Measurements from ENCODE around the gene HSF2.

The HSF2 gene, protein sequence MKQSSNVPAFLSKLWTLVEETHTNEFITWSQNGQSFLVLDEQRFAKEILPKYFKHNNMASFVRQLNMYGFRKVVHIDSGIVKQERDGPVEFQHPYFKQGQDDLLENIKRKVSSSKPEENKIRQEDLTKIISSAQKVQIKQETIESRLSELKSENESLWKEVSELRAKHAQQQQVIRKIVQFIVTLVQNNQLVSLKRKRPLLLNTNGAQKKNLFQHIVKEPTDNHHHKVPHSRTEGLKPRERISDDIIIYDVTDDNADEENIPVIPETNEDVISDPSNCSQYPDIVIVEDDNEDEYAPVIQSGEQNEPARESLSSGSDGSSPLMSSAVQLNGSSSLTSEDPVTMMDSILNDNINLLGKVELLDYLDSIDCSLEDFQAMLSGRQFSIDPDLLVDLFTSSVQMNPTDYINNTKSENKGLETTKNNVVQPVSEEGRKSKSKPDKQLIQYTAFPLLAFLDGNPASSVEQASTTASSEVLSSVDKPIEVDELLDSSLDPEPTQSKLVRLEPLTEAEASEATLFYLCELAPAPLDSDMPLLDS

DNA sequence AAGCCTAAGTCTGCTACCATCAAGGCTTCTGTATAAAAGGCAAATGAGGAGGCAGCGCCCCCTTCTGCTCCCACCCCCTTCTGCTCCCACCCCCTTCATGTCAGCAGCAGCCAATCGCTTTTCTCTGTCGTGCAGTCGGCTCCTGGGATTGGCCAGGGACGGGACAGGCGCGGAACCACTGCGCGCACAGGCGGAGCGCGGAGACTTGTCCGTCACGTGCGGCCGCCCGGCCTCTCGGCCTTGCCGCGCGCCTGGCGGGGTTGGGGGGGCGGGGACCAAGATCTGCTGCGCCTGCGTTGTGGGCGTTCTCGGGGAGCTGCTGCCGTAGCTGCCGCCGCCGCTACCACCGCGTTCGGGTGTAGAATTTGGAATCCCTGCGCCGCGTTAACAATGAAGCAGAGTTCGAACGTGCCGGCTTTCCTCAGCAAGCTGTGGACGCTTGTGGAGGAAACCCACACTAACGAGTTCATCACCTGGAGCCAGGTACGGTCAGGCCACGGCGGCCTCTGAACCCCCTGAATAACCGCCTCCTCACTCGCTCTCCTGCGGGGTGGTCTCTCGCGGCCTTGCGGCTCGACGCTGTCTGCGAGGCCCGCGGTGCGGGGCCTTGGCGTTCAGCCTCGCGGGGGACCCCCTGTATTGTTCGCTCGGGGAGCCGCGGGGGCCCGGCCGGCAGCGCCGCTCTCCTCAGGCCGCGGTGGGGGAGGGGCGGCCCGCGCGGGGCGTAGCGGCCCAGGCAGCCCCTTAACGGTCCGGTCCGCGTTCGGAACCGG is at the start of gene HSF2:
TSS of gene HSF2 (plus strand) at position 305 of the 773 bp plus-strand sequence. CDS start at position 391, 86 bp downstream.
- peak; percentile 84 to 89 for DNase-seq (ENCODE audit: low read depth in 2 of 2)

DNA sequence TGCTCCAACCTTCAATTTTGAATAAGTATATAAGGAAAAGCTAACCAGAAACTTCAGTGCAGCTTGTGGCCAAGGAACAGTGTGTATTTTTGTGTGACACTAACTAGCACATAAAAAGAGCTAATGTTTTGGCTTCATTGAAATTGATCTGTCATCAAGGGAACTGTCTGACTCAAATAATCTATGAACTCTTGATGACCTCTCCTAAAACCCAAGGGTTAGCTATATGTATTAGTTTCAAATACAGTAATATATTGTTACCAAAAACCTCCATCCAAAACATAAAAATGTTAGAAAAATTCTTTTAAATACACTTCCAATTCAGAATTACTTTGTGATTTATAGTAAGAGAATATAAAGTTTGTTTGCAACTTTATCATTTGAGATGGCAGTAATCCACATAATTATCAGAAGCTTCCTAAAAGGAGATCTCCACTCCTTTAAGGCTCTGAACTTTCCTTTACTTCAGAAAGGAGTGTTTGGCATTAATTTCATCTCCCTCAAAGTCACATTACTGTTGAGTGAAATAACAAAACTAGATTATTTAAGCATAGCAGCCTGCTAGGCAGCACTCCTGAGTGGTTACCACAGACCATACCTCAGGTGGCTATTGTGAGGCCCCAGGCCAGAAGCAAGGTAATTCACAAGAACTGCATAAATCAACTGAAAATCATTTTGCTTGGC is 46.3 kb upstream of the HSF2 start:
- DNase-seq (ENCODE audit: low read depth in 2 of 2), result no peak

DNA sequence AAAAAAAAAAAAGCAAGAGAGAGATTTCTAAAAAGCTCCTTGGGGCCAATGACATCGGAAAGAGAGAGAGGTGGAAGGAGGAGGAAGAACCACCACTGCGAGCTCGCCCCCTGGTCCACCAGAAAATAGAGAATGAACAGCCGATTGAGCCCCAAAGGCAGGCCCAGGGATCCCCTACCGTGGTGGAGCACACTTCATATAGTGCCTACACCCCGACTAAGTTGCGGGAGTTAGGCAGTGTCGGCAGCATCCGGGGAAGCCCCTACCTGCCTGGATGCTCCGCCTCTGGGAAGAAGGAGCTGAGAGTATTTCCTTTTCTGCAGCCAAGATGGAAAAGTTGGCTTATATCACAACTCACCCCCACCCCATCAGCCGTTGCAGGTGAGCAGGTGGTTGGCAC is 38.6 kb upstream of the HSF2 start:
- DNase-seq (ENCODE audit: low read depth in 2 of 2), result no peak

GRCh38 chr6:122361314-122361979 is 38.0 kb upstream of the HSF2 start:
- DNase-seq (ENCODE audit: low read depth in 2 of 2), result no peak

DNA sequence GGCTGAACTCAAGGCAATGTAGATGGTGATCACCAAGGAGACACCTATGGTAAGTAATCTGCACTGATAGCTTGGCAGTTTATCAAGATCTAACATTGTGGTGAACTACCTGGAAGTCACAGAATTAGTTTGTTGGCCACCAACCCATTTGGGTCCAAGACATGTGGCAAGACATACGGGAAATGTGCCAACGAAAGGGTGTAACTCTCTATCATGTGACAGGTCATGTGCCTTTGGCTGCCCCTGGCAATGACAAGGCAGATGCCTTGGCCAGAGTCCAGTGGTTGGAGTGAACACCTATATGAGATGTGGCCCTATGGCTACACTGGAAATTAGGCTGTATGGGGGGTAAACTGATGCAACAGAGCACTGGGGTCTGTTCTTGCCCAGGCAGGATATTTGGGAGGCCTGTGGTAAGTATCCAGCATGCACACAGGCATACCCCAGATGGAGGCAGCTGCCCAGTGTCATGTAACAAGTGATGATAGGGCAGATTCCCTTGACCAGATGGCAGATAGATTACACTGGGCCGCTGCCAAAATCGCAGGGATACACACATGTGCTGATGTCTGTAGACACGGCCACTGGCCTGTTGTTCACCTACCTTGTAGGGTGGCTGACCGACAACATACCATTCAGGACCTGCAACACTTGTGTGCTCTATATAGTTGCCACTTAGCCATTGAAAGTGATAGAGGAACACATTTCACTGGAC is 35.5 kb upstream of the HSF2 start:
- DNase-seq (ENCODE audit: low read depth in 2 of 2), result no peak

- no peak for DNase-seq (ENCODE audit: low read depth in 2 of 2)
These were observed 33.6 kb upstream of the HSF2 start for GRCh38 chr6:122365775-122366403.

DNA sequence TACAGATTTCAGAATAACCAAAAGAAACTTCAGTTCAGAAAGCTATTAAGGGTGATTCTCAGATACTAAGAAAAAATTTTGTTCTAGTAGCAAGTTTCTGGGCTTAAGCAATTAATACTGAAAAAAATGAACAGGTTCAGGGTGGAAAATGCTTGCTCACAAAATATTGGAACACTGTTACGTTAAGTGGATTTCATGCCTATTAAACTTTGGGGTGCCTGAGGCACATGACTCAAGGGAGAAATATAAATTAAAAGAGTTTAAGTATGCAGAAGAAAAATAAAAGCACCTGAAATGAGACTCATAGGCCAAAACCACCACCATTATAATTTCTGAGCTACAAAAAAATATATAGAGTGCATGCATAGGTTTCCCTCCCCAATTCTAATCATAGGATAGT is 32.3 kb upstream of the HSF2 start:
- DNase-seq (ENCODE audit: low read depth in 2 of 2), result no peak

DNA sequence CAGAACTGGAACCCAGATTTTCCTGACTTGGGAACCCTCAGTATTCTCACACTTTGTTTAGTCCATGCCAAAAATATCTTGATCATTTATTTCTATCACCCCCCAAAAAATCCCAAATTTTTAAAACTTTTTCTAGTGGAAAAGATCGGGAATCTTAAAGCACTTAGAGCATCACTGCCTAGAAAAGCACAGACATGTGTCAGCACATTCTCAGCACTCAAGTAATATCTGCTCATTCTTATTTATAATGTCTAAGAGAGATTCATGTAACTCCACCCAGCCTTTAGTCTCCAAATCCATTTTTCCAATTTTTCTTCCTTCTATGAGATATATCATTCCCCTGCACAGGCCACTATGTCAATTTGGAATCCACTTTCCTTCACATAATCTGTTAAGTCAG is 29.9 kb upstream of the HSF2 start:
- DNase-seq (ENCODE audit: low read depth in 2 of 2), result no peak

GRCh38 chr6:122372647-122373046 is 26.8 kb upstream of the HSF2 start:
- no peak for DNase-seq (ENCODE audit: low read depth in 2 of 2)

- no peak for DNase-seq (ENCODE audit: low read depth in 2 of 2)
These were observed 25.1 kb upstream of the HSF2 start for GRCh38 chr6:122374307-122374706.

DNA sequence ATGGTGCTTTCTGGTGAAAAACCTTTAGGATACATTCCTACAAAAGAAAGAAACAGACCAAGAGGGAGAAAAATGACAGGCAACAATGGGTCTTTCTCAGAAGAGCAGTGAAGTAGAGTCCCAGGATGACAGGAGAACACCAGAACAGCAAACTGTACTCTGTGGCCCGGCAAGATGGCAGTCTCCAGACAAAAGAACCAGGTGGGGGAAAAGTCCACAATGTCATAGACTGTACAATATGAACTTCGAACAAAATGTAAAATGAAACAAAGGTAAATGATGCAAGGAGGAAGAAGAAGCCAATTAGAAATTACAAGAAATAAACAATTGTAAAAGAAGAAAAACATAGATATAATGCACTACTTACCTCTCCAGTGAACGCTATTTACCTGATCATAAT is 23.2 kb upstream of the HSF2 start:
- no peak for DNase-seq (ENCODE audit: low read depth in 2 of 2)

GRCh38 chr6:122381494-122382265 is 17.8 kb upstream of the HSF2 start:
- peak; percentile 26 to 42 for DNase-seq (ENCODE audit: low read depth in 2 of 2)

DNA sequence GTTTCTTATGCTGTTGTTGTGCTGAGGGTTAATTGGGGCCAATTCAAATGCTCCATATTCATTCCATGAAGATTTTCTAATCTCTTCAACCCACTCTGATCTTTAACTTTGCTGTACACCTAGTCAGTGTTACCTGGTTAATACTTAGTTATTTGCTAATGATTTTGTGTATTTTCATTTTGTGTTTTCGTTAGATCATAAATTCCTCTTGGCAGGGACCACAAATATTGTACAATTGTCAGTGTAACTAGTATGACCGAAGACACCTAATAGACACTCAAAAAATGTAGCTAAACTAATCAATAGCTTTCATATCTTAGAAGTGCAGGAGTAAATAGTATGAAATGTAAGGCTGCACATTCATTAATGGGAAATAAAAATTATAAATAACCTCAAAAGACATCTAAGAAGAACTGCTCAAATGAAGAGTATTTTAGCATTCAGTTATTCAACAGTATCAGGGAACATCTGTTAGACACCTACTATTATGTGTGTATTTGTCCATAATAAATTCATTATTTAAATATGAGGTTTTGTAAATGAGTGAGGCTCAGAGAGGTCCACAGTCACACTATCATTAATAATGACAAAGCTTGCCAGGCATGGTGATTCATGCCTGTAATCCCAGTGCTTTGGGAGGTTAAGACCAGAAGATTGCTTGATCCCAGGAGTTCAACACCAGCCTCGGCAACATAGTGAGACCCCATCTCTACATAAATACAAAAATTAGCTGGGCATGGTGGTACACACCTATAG is 13.4 kb upstream of the HSF2 start:
- DNase-seq (ENCODE audit: low read depth in 2 of 2), result no peak

- DNase-seq (ENCODE audit: low read depth in 2 of 2), result no peak
These were observed 10.5 kb upstream of the HSF2 start for GRCh38 chr6:122388945-122389344.

DNA sequence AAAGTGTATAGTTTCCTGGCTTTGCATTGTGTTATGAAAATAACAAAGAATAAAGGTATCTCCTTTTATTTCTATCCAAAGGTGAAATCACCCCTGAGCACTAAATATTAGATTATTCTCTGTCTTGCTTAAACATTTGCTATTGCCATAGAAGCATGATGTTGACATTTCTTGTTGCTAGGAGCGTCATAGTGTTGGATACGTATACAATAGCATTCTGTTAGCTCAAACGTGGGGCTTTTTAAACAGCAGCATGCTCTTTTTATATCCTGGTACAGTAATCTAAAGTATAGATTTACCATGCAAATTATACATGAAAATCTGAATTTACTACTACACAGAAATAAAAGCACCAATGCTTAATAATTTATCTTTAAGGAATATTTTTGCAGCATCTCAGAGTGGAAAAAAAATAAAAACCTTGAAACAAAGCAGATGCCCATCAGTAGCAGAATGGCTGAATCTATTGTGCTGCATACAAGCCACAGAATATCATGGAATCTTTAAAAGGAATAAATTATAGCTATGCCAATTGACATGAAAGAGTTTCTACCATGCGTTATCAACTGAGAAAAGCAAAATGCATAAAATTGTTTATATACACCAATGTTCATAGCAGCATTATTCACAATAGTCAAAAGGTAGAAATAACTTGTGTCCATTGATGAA is 9.6 kb upstream of the HSF2 start:
- no peak for DNase-seq (ENCODE audit: low read depth in 2 of 2)

DNA sequence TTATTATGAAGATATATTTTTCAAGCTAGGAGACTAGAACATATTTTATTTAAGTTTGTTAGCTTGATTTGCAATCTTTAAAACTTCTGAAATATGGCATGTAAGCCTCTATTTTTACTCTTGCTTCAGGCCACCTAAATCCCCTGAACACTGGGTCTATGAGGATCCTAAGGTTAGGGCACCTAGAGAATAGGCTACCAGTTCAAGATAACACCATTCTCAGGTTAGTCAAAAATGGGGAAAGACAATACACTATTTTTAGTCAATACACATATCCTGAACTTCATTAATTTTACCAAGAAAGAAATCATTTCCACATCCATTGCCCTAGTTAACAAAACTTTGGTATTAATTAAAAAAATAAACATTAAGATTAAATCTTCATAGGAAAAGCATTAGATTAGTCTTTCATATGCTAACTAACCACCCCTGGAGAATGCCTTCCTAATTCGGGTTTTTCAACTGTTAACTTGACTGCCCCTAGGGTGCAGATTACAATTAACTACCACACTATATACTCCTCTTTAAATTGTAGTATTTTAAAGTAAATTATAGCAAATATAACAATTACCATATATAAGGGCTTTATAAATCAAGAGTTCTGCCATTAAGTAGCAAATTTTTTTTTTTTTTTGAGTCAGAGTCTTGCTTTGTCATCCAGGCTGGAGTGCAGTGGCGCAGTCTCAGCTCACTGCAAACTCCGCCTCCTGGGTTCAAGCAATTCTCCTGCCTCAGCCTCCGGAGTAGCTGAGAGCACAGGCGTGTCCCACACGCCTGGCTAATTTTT is 6.7 kb upstream of the HSF2 start:
- DNase-seq (ENCODE audit: low read depth in 2 of 2), result no peak

DNA sequence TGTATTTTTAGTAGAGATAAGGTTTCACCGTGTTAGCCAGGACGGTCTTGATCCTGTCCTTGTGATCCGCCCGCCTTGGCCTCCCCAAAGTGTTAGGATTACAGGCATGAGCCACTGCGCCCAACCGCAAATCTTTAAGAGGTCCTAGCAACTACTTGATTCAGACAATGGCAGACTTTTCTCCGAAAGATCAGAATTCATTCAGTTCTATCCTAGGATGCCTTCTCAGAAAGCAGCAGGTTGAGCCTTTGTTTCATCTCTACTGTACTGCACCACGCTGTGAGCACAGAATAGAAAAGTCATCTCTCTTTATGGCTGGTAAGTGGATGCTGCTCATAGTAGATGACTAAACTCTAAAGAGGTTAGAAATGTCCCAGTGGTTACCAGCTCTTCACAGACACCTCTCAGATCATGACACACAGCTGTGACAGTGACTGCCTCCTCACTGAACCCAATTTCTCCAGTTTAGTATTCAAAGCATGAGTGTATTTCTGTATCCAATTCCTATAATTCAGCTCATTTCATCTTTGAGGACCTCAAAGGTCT is 6.0 kb upstream of the HSF2 start:
- no peak for DNase-seq (ENCODE audit: low read depth in 2 of 2)
